LNCaP clone FGC (cell line): Measurements from ENCODE around the gene TANGO6.

ENCODE experiments used
- DNase-seq: peaks from one replicate; pipeline ENCODE4 v3.0.0-alpha.2; 2011; ENCODE audit warnings: low read depth
- H3K4me3 ChIP-seq: 2 replicates; pipeline ENCODE4 v1.5.1; 2011; ENCODE audit warnings: mild to moderate bottlenecking, low read depth, low read length, control low read depth
- TF ChIP-seq, protein P1 (sequence below): IDR thresholded peaks from 2 replicates; pipeline ENCODE4 v1.5.1; 2012; ENCODE audit warnings: mild to moderate bottlenecking; ENCODE audit not compliant: control insufficient read depth, insufficient read depth; ENCODE audit errors: extremely low read depth

The TANGO6 gene

DNA sequence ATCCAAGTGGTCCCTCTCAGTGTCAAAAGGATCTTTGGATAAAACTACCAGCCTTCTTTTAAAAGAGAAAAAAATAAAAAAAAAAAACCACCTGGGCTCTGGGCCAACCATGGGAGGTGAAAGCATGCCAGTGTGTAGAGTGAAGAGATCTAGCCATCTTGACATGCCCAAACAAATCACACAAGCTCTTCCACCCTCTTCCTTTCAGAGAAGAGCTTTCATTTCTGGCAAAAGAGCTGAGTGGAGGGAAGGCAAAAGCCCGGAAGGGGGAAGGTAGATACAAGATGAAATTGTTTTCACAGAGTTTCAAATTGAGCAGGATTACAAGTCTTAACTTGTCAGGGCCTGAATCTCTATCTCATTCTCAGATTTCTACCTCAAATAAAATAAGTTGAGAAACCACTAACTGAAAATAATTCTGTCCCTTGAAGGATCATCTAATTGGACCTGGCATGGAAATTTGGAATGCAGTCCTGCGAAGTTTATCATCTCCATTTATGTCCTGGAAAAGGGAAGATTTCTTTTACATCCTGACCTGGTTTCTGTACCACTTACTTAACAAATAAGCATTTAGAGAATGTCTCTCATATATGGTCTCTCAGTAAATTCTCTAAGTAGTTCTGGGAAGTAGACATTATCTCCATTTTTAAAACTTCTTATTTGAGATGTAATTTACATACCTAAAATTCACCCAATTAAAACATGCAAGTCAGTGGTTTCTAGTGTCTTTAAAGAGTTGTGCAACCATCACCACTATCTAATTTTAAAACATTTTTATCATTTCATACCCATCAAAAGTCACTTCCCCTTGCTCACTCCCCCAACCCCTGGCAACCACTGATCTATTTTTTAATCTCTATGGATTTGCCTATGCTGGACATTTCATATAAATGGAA lies 93.7 kb downstream of the TANGO6 start:
- no peak for DNase-seq
- TF ChIP-seq, protein P1, sequence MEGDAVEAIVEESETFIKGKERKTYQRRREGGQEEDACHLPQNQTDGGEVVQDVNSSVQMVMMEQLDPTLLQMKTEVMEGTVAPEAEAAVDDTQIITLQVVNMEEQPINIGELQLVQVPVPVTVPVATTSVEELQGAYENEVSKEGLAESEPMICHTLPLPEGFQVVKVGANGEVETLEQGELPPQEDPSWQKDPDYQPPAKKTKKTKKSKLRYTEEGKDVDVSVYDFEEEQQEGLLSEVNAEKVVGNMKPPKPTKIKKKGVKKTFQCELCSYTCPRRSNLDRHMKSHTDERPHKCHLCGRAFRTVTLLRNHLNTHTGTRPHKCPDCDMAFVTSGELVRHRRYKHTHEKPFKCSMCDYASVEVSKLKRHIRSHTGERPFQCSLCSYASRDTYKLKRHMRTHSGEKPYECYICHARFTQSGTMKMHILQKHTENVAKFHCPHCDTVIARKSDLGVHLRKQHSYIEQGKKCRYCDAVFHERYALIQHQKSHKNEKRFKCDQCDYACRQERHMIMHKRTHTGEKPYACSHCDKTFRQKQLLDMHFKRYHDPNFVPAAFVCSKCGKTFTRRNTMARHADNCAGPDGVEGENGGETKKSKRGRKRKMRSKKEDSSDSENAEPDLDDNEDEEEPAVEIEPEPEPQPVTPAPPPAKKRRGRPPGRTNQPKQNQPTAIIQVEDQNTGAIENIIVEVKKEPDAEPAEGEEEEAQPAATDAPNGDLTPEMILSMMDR: no peak
- no peak overlapping the region for H3K4me3 ChIP-seq

DNA sequence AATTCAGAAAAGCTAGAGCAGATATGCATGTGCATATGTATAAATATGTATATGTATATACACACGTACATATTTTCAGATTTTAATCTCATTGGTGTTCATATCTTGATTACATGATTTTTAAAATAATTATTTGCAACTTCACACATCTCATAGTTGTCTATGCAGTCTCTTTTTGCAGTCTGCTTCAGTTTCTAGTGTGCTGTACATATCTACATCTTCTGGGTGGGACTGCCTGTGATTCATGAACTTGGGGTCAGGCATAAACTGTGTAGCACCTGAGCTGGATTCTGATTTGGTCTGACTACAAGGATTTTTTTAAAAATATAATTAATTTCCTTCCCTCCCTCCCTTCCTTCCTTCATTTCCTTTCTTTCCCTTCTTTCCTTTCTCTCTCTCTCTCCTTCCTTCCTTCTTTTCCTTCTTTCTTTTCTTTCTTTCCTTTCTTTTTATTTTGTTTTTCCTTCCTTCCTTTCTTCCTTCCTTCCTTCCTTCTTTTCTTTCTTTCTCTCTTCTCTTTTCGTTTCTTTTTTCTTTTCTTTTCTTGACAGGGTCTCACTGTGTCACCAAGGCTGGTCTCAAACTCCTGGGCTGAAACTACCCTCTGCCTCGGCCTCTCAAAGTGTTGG lies 96.5 kb downstream of the TANGO6 start:
- TF ChIP-seq, protein P1: no peak
- H3K4me3 ChIP-seq: no peak overlapping the region
- DNase-seq: no peak

DNA sequence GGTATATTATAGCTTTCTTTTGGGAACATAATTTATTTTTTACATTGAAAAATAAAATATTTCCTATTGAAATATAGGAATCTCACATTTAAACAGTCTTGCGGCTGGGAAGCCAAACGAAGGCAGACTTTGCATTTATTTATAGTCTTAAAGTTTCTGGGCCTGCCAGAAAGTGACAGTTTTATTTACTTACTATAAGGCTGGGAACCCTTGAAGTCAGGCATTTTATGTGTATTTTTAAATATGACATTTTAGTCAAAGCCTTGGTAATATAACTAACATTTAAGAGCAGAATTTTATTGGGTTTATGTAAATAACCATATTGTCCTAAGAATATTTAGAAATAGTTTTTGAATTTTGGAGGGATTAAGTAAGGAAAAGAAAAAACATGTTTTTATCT lies 97.5 kb downstream of the TANGO6 start:
- peak; percentile 28 for DNase-seq
- TF ChIP-seq, protein P1: no peak
- H3K4me3 ChIP-seq: no peak overlapping the region

DNA sequence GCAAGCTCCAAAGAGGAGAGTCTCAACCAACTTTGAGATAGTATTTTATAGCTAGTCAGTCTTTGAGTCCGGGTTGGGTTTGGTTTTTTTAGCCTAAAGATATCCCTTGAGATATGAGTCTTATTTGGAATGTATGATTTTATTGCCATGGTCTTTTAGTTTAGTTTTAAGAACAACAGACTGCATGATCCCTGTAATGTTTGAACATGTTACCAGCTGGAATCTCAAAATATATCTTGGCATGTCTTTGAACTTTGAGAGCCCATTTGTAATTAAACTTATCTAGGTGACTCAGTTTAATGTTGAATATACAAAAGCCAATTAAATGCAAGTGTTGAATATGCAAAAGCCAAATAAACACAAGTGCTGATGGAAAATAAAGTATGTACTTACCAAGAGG lies 100.6 kb downstream of the TANGO6 start:
- DNase-seq: no peak
- TF ChIP-seq, protein P1: no peak
- H3K4me3 ChIP-seq: no peak overlapping the region

DNA sequence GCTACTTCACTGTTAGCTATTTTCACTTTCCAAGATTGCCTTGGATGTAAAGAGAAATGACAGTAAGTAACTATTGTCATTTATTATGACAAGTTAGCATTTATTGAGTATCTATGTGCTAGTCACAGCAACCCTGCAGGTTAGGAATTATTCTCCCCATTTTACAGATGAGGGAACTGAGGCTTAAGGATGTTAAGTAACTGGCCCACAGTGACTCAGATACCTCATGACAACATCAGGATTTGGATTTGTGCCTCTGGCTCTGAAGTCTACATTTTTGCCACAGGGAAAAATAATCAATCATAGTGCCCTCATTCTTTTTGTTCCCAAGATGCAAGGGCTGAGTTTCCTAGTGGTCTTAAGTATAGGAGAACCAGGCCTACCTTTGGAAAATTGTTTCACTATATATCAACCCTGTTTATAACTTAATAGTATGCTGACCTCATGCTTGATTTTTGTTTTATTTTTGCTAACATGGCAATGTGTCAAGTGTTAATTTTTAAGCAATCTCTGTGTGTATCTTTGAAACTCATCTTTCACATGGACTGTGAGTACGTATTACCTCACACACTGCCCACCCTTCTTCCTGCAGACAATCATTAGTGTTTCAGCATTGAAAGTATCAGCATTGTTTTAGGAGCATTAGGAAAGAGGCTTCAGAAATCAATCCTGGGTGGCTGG lies 105.0 kb downstream of the TANGO6 start:
- H3K4me3 ChIP-seq: no peak overlapping the region
- TF ChIP-seq, protein P1: no peak
- no peak for DNase-seq

DNA sequence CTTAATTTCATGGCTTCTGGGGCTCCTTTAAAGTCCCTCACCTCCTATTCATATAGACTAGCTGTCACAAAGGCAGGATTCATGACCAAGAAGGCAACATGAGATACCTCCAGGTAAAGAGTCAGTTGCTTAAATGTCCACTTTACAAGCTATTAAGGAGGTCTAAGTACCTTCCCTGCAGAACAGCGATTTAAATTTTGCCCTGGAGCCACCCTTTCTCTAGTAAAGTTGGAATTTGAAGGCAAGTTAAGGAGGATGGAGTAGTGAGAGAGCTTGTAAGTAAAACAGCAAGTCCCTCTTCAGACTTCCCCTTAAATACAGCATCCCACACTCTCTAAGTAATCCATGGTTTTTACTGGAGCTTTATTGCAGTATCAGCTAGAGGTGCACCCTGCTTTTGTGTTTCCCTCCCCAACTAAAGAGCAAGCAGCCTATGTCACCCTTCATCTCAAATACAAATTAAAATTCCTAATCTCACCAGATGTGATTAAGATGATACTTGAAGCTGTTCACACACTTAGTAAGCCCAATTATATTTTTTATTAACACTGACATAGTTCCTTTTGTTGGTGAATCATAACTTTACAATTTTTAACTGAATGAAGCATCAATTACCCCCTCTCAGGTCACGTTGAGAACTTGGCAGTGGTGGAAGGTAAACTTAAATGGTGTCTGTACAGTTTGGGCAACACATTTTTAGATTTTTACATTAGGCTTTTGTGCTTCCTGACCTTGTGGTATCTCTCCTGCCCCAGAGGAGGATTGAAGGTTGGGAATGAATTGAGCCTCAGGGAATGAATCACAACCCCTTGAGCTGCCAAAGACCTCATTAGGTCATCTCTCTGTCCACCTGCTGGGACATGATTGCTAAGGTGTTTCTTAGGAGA lies 108.9 kb downstream of the TANGO6 start:
- DNase-seq: no peak
- no peak overlapping the region for H3K4me3 ChIP-seq
- TF ChIP-seq, protein P1: no peak
